Airway epithelial cell (primary cell): ENCODE results near the gene MYBPC1. TPM values are rescaled to one million over a fixed set of nuclear protein-coding genes. Genes with fewer than 3 reads are reported as not detected.

Source experiments
- total RNA-seq: library from RNA; depleted of rRNA; stranded (reverse); fragments of >200 nt; gene quantifications from 2 replicates; pipeline ENCODE4 v1.2.3, GENCODE V29; 2015

The MYBPC1 gene
- total RNA-seq: not detected in 2 replicates

GRCh38 chr12:101594700-101595099 lies at the start of gene MYBPC1:
TSS of gene MYBPC1 (plus strand) at chr12:101594971. CDS start at chr12:101595071, 100 bp downstream.

GRCh38 chr12:101697197-101697929 lies 102.6 kb downstream of the MYBPC1 start, which contains the start of gene CHPT1:
TSS of gene CHPT1 (plus strand) at chr12:101697640. CDS start at chr12:101697862, 222 bp downstream.

Other genes with a start within 250 kb of the MYBPC1 start
- gene ARL1, start 187.2 kb upstream of the MYBPC1 start, total RNA-seq: 45.4 and 53.7 TPM in 2 replicates
- not detected in 2 replicates for gene SPIC, start 119.6 kb upstream of the MYBPC1 start, total RNA-seq
- gene CHPT1, start 102.7 kb downstream of the MYBPC1 start, total RNA-seq: 10.2 and 15.5 TPM in 2 replicates
- gene SYCP3, start 144.5 kb downstream of the MYBPC1 start, total RNA-seq: not detected in 2 replicates
- 12.8 and 20.0 TPM in 2 replicates for gene GNPTAB, start 236.0 kb downstream of the MYBPC1 start, total RNA-seq